ENCODE data around the gene PRICKLE3.

Gene PRICKLE3

GRCh38 chrX:49172280-49172780 lies 13.8 kb downstream of the PRICKLE3 start:
- WGBS (ENCODE audit: insufficient coverage, insufficient read length), result no CpG with 5 or more reads among the region's 37 CpGs
- Histone ChIP-seq H3K4me3 (ENCODE audit: low read length) (peak overlapping the region; percentile 27; the same call in 1 of the 2 replicates), H3K27ac (ENCODE audit: low read length) (no peak overlapping the region), H3K27me3 (ENCODE audit: control insufficient read depth, insufficient read depth, low read length) (no peaks in the 10 kb centered on the region), H3K4me1 (ENCODE audit: control insufficient read depth, insufficient read depth, low read length) (no peaks in the 10 kb centered on the region; the same call in 1 of the 2 replicates), H3K9me3 (ENCODE audit: control insufficient read depth, insufficient read depth, low read length) (no peaks in the 10 kb centered on the region), H3K36me3 (ENCODE audit: control insufficient read depth, insufficient read depth, low read length) (peaks cover 2% of the 10 kb centered on the region; the same call in 1 of the 2 replicates)
- DNase-seq (ENCODE audit: low read depth, low spot score), result no peak

DNA sequence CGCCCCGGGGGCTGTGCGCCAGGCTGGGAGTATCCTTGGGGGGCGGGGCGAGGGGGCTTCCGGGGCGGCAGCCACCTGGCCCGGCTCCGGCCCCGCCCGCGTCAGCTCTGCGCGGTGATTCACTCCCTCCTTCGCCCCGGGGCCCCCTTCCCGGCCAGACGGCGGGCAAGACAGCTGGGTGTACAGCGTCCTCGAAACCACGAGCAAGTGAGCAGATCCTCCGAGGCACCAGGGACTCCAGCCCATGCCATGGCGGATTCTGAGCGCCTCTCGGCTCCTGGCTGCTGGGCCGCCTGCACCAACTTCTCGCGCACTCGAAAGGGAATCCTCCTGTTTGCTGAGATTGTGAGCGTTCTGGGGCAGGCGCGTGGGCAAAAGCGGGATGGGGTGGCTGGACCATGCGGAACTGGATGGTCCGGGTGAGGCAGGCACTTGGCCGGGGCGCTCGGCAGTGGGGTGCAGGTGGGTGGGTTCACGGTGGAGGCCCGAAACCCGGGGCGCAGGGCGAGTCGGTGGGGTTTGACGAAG lies 14.4 kb downstream of the PRICKLE3 start, which contains the start of gene PLP2:
Gene PLP2, plus strand, starts transcription at position 147 of the 528 bp plus-strand sequence. Its CDS starts 103 bp downstream, at position 250.
- H3K27me3 ChIP-seq (ENCODE audit: control insufficient read depth, insufficient read depth, low read length), result no peaks in the 10 kb centered on the region
- no peak for DNase-seq (ENCODE audit: low read depth, low spot score)
- no peak within 1 kb of the TSS for H3K27ac ChIP-seq (ENCODE audit: low read length)
- no peaks in the 10 kb centered on the region for H3K9me3 ChIP-seq (ENCODE audit: control insufficient read depth, insufficient read depth, low read length)
- H3K36me3 ChIP-seq (ENCODE audit: control insufficient read depth, insufficient read depth, low read length), result peaks cover 2% of the 10 kb centered on the region; the same call in 1 of the 2 replicates
- H3K4me3 ChIP-seq (ENCODE audit: low read length), result peak within 1 kb of the TSS; percentile 27; the same call in 1 of the 2 replicates
- WGBS (ENCODE audit: insufficient coverage, insufficient read length), result no CpG with 5 or more reads among the region's 46 CpGs
- no peaks in the 10 kb centered on the region; the same call in 1 of the 2 replicates for H3K4me1 ChIP-seq (ENCODE audit: control insufficient read depth, insufficient read depth, low read length)

- no peak overlapping the region for H3K27ac ChIP-seq (ENCODE audit: low read length)
- no peak overlapping the region for H3K4me3 ChIP-seq (ENCODE audit: low read length)
- WGBS (ENCODE audit: insufficient coverage, insufficient read length), result no CpG with 5 or more reads among the region's 3 CpGs
- H3K9me3 ChIP-seq (ENCODE audit: control insufficient read depth, insufficient read depth, low read length), result no peaks in the 10 kb centered on the region
- no peaks in the 10 kb centered on the region for H3K4me1 ChIP-seq (ENCODE audit: control insufficient read depth, insufficient read depth, low read length)
- no peaks in the 10 kb centered on the region for H3K27me3 ChIP-seq (ENCODE audit: control insufficient read depth, insufficient read depth, low read length)
- no peak for DNase-seq (ENCODE audit: low read depth, low spot score)
- H3K36me3 ChIP-seq (ENCODE audit: control insufficient read depth, insufficient read depth, low read length), result no peaks in the 10 kb centered on the region
Observed at GRCh38 chrX:49167740-49168108, 18.4 kb downstream of the PRICKLE3 start.

- Histone ChIP-seq H3K4me1 (ENCODE audit: control insufficient read depth, insufficient read depth, low read length) (no peaks in the 10 kb centered on the region), H3K36me3 (ENCODE audit: control insufficient read depth, insufficient read depth, low read length) (no peaks in the 10 kb centered on the region), H3K27ac (ENCODE audit: low read length) (no peak overlapping the region), H3K4me3 (ENCODE audit: low read length) (peak overlapping the region; percentile 10; the same call in 1 of the 2 replicates), H3K9me3 (ENCODE audit: control insufficient read depth, insufficient read depth, low read length) (no peaks in the 10 kb centered on the region), H3K27me3 (ENCODE audit: control insufficient read depth, insufficient read depth, low read length) (no peaks in the 10 kb centered on the region)
- DNase-seq (ENCODE audit: low read depth, low spot score), result no peak
- WGBS (ENCODE audit: insufficient coverage, insufficient read length), result no CpG with 5 or more reads among the region's 35 CpGs
Observed at GRCh38 chrX:49166914-49167739, 19.0 kb downstream of the PRICKLE3 start.

GRCh38 chrX:49165901-49166881 lies 20.0 kb downstream of the PRICKLE3 start:
- no peaks in the 10 kb centered on the region for H3K27me3 ChIP-seq (ENCODE audit: control insufficient read depth, insufficient read depth, low read length)
- H3K36me3 ChIP-seq (ENCODE audit: control insufficient read depth, insufficient read depth, low read length), result no peaks in the 10 kb centered on the region
- WGBS (ENCODE audit: insufficient coverage, insufficient read length), result no CpG with 5 or more reads among the region's 61 CpGs
- no peaks in the 10 kb centered on the region for H3K9me3 ChIP-seq (ENCODE audit: control insufficient read depth, insufficient read depth, low read length)
- H3K4me1 ChIP-seq (ENCODE audit: control insufficient read depth, insufficient read depth, low read length), result no peaks in the 10 kb centered on the region
- H3K27ac ChIP-seq (ENCODE audit: low read length), result no peak overlapping the region
- peak overlapping the region; percentile 8; the same call in 1 of the 2 replicates for H3K4me3 ChIP-seq (ENCODE audit: low read length)
- DNase-seq (ENCODE audit: low read depth, low spot score), result no peak

- no peaks in the 10 kb centered on the region for H3K36me3 ChIP-seq (ENCODE audit: control insufficient read depth, insufficient read depth, low read length)
- no peak for DNase-seq (ENCODE audit: low read depth, low spot score)
- H3K9me3 ChIP-seq (ENCODE audit: control insufficient read depth, insufficient read depth, low read length), result no peaks in the 10 kb centered on the region
- H3K27ac ChIP-seq (ENCODE audit: low read length), result no peak overlapping the region
- H3K4me3 ChIP-seq (ENCODE audit: low read length), result no peak overlapping the region
- no peaks in the 10 kb centered on the region for H3K4me1 ChIP-seq (ENCODE audit: control insufficient read depth, insufficient read depth, low read length)
- WGBS (ENCODE audit: insufficient coverage, insufficient read length), result no CpG with 5 or more reads among the region's 31 CpGs
- H3K27me3 ChIP-seq (ENCODE audit: control insufficient read depth, insufficient read depth, low read length), result no peaks in the 10 kb centered on the region
Observed at GRCh38 chrX:49164589-49165360, 21.4 kb downstream of the PRICKLE3 start.

DNA sequence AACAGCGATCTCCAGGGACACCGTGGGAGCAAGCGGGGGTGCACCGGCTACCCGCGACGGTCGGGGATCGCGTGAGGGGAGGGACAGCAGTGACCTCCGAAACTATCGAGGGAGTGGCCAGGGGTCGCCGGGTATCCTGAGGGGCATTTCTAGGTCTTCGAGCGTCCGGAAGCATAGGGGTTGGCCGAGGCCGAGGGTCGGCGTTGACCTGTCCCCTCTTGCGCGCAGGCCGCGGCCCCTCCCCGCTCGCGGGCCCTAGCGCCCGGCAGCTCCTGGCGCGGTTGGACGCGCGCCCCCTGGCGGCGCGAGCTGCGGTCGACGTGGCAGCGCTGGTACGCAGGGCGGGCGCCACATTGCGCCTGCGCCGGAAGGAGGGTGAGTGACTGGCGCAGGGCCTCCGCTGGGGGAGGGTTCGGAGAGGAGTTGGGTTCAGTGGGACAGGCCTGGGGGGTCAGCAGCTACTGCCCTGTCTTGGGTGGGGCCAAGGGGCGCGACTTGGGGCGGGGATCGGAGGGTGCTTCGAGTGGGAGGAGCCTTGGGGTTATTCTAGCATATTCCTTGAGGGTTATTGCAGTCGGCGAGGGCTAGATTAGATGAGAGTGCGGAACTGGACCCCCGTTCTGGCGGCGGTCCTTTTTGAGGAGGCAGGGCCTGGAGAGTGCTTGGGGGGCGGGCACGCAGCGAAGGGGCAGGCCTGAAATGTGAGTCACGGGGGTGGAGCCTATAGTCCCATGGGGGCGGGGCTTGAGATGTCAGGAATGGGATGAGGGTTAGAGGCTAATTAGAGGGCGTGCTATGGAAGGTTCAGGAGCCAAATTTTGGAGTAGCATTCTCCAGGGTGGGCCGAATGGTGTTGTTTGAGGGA lies 22.4 kb downstream of the PRICKLE3 start:
- no peak for DNase-seq (ENCODE audit: low read depth, low spot score)
- H3K4me1 ChIP-seq (ENCODE audit: control insufficient read depth, insufficient read depth, low read length), result no peaks in the 10 kb centered on the region
- no peaks in the 10 kb centered on the region for H3K27me3 ChIP-seq (ENCODE audit: control insufficient read depth, insufficient read depth, low read length)
- WGBS (ENCODE audit: insufficient coverage, insufficient read length), result no CpG with 5 or more reads among the region's 69 CpGs
- H3K27ac ChIP-seq (ENCODE audit: low read length), result no peak overlapping the region
- peak overlapping the region; percentile 45; the same call in 1 of the 2 replicates for H3K4me3 ChIP-seq (ENCODE audit: low read length)
- no peaks in the 10 kb centered on the region for H3K9me3 ChIP-seq (ENCODE audit: control insufficient read depth, insufficient read depth, low read length)
- no peaks in the 10 kb centered on the region for H3K36me3 ChIP-seq (ENCODE audit: control insufficient read depth, insufficient read depth, low read length)

DNA sequence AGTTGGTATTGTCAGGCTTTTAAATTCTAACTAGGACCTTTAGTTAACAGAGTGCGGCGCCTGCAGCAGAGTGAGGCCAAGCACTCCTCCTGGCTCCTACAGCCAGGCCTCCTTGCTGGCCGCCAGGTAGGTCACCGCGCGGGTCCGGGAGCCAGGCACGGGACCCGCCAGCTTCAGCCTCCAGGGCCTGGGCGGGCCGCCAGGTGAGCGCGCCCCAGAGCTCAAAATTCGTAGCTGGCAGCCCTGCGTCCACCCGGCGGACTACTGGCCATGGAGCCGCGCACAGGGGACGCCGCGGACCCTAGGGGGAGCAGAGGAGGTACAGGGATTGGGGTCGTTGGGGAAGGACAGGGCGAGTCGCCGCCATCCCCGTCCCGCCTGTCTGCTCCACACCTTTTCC lies 23.6 kb downstream of the PRICKLE3 start, which contains the start of gene MAGIX:
Gene MAGIX, plus strand, starts transcription at position 139 of the 400 bp plus-strand sequence. Its CDS starts 132 bp downstream, at position 271.
- WGBS (ENCODE audit: insufficient coverage, insufficient read length), result no CpG with 5 or more reads among the region's 28 CpGs
- no peak for DNase-seq (ENCODE audit: low read depth, low spot score)
- Histone ChIP-seq H3K36me3 (ENCODE audit: control insufficient read depth, insufficient read depth, low read length) (no peaks in the 10 kb centered on the region), H3K4me1 (ENCODE audit: control insufficient read depth, insufficient read depth, low read length) (no peaks in the 10 kb centered on the region), H3K4me3 (ENCODE audit: low read length) (peak within 1 kb of the TSS; percentile 45; the same call in 1 of the 2 replicates), H3K27ac (ENCODE audit: low read length) (no peak within 1 kb of the TSS), H3K27me3 (ENCODE audit: control insufficient read depth, insufficient read depth, low read length) (0 out of 2 replicates have a peak, but pooled peaks cover 1% of the 10 kb centered on the region), H3K9me3 (ENCODE audit: control insufficient read depth, insufficient read depth, low read length) (no peaks in the 10 kb centered on the region)

DNA sequence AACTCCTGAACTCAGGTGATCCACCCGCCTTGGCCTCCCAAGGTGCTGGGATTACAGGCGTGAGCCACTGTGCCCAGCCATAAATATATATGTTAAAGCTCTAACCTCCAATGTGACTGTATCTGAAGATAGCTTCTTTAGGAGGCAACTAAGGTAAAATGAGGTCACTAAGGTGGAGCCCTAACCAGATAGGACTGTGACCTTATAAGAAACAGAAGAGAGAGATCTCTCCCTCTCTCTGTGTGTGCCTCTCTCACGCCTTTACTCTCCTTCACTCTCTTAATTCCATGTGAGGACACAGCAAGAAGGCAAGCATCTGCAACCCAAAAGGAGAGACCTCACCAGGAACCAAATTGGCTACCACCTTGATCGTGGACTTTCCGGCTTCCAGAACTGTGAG lies 24.5 kb downstream of the PRICKLE3 start:
- H3K27me3 ChIP-seq (ENCODE audit: control insufficient read depth, insufficient read depth, low read length), result peaks cover 3% of the 10 kb centered on the region; the same call in 1 of the 2 replicates
- no peaks in the 10 kb centered on the region for H3K36me3 ChIP-seq (ENCODE audit: control insufficient read depth, insufficient read depth, low read length)
- H3K9me3 ChIP-seq (ENCODE audit: control insufficient read depth, insufficient read depth, low read length), result no peaks in the 10 kb centered on the region
- H3K4me3 ChIP-seq (ENCODE audit: low read length), result no peak overlapping the region
- DNase-seq (ENCODE audit: low read depth, low spot score), result no peak
- WGBS (ENCODE audit: insufficient coverage, insufficient read length), result no CpG with 5 or more reads among the region's 5 CpGs
- no peaks in the 10 kb centered on the region for H3K4me1 ChIP-seq (ENCODE audit: control insufficient read depth, insufficient read depth, low read length)
- H3K27ac ChIP-seq (ENCODE audit: low read length), result no peak overlapping the region

Measured in iPS DF 6.9 (cell line).